Activated CD4-positive, alpha-beta memory T cell treated with anti-CD3 and anti-CD28 coated beads for 36 hours (primary cell): ENCODE data around the gene TPSB2. TPM values are rescaled to one million over a fixed set of nuclear protein-coding genes. Genes with fewer than 3 reads are reported as not detected.
"Not testable (repeated sequence)": the region's sequence is repeated elsewhere in the genome, so short reads cannot be mapped to it uniquely, and the experiment has no call there.

Experiments
- CTCF ChIA-PET: fragments of 350-600 bp; sonication (Branson Sonifier 250); formaldehyde crosslinking; loops from one replicate; lab custom pipeline; 2021; ENCODE audit warnings: antibody characterized with exemption, inconsistent platforms; lab: Charles Lee
- POLR2A ChIA-PET: fragments of 350-600 bp; sonication (Branson Sonifier 250); formaldehyde crosslinking; loops from one replicate; lab custom pipeline; 2021; ENCODE audit warnings: antibody characterized with exemption; lab: Charles Lee
- DNase-seq: peaks from one replicate; pipeline ENCODE4 v3.0.0-alpha.2; 2020
- H3K27ac Mint-ChIP-seq: one replicate; pipeline ENCODE4 v1.8.0; 2021; ENCODE audit warnings: mixed read lengths
- H3K27me3 Mint-ChIP-seq: one replicate; pipeline ENCODE4 v1.8.0; 2021; ENCODE audit warnings: mixed read lengths
- H3K36me3 Mint-ChIP-seq: one replicate; pipeline ENCODE4 v1.8.0; 2021; ENCODE audit warnings: mixed read lengths
- H3K4me1 Mint-ChIP-seq: one replicate; pipeline ENCODE4 v1.8.0; 2021; ENCODE audit warnings: low read depth, mixed read lengths
- H3K4me3 Mint-ChIP-seq: one replicate; pipeline ENCODE4 v1.8.0; 2021; ENCODE audit warnings: mild to moderate bottlenecking, mixed read lengths
- H3K9me3 Mint-ChIP-seq: one replicate; pipeline ENCODE4 v1.8.0; 2021; ENCODE audit warnings: mixed read lengths
- intact Hi-C: fragments of 100-400 bp; cut with micrococcal nuclease; formaldehyde crosslinking; loops from one replicate; pipeline ENCODE4 v1.15.1; 2023
- total RNA-seq, 2 experiments: library from RNA; stranded (reverse); gene quantifications; one replicate each; pipeline ENCODE4 v1.2.3, GENCODE V29; 2021

The TPSB2 gene
- total RNA-seq, 2 experiments from 2014 or later, result not detected

GRCh38 chr16:1271380-1271723 lies 41.4 kb upstream of the TPSB2 start:
- H3K27me3 Mint-ChIP-seq, result peaks cover 11% of the 10 kb centered on the region
- no peaks in the 10 kb centered on the region for H3K9me3 Mint-ChIP-seq
- H3K4me1 Mint-ChIP-seq, result no peaks in the 10 kb centered on the region
- DNase-seq, result no peak
- intact Hi-C loops, result no loop called here
- no peak overlapping the region for H3K27ac Mint-ChIP-seq
- no peak overlapping the region for H3K4me3 Mint-ChIP-seq
- H3K36me3 Mint-ChIP-seq, result no peaks in the 10 kb centered on the region
- ChIA-PET CTCF (no interaction called here), POLR2A (no interaction called here)

- H3K4me3 Mint-ChIP-seq, H3K36me3 Mint-ChIP-seq, H3K9me3 Mint-ChIP-seq, intact Hi-C loops, POLR2A ChIA-PET, H3K27ac Mint-ChIP-seq, H3K4me1 Mint-ChIP-seq, H3K27me3 Mint-ChIP-seq, CTCF ChIA-PET, DNase-seq: not testable (repeated sequence)
These were observed 39.4 kb upstream of the TPSB2 start for GRCh38 chr16:1269418-1269817.

DNA sequence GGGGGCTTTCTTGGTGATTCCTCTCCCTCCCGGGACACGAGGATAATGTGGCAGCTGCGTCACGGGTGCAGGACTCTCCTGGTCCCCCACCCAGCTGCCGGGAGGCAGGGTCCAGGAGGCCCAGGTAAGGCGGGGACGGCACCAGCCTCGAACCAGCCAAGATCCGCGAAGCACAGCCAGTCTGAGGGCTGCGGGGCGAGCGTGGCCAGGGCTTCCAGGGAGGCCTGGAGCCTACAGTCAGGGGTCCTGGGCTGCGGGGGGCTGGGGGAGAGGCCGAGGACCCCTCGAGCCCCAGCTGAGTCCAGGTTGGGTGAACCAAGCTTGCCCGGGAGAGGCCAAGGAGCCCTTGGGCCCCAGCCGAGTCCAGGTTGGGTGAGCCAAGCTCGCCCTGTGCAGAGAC lies 35.8 kb upstream of the TPSB2 start:
- H3K27ac Mint-ChIP-seq, result no peak overlapping the region
- H3K4me1 Mint-ChIP-seq, result no peaks in the 10 kb centered on the region
- DNase-seq, result no peak
- H3K36me3 Mint-ChIP-seq, result no peaks in the 10 kb centered on the region
- peaks cover 8% of the 10 kb centered on the region for H3K27me3 Mint-ChIP-seq
- peaks cover 9% of the 10 kb centered on the region for H3K9me3 Mint-ChIP-seq
- ChIA-PET POLR2A (no interaction called here), CTCF (no interaction called here)
- no peak overlapping the region for H3K4me3 Mint-ChIP-seq
- intact Hi-C loops, result no loop called here

DNA sequence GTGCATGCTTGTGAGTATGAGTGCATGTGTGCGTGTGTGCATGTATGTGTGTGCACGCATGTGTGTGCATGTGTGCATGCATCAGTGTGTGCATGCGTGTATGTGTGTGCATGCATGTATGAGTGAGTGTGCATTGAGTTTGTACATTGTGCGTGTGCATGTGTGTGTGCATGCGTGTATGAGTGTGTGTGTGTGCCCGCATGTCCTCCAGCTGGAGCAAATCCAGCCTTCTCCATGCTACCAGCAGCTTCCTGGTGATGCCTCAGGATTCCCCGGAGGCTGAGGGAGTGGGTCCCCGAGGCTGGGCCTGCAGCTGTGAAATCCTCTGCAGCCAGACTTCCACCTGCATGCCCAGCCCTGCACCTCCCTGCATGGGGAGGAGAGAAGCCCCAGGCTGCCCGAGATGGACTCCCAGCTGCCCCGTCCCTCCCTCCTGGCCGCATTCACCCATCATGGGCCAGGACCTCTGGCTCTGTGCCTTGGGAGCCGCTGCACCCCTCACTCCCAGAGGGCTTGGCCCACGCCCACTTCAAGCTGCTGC lies 35.2 kb upstream of the TPSB2 start:
- ChIA-PET POLR2A (no interaction called here), CTCF (no interaction called here)
- Mint-ChIP-seq H3K27ac (no peak overlapping the region), H3K9me3 (peaks cover 9% of the 10 kb centered on the region), H3K4me1 (no peaks in the 10 kb centered on the region), H3K27me3 (peaks cover 14% of the 10 kb centered on the region), H3K4me3 (no peak overlapping the region), H3K36me3 (no peaks in the 10 kb centered on the region)
- DNase-seq, result no peak
- intact Hi-C loops, result no loop called here

DNA sequence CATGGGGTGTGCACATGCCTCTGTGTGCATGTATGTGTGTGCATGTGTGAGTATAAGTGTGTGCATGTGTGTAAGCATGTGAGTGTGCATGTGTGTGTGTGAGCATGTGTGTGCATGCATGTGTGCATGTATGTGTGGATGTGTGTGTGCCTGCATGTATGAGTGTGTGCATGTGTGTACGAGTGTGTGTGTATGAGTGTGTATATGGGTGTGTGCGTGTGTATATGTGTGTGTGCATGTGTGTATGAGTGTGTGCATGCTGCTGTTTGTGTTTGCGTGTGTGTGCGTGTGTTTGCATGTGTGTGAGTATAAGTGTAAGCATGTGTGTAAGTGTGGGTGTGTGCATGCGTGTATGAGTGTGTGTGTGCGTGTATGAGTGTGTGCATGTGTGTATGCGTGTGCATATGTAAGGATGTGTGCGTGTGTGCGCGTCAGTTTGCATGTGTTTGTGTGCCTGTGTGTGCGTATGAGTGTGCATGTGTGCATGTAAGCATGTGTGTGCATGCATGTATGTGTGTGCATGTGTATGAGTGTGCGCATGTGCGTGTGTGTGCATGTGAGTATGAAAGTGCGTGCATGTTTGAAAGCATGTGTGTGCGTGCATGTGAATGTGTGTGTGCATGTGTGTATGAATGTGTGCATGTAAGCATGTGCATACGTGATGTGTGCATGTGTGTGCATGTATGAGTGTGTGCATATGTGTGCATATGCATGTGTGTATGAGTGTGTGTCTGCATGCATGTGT lies 34.5 kb upstream of the TPSB2 start:
- ChIA-PET CTCF (no interaction called here), POLR2A (no interaction called here)
- Mint-ChIP-seq H3K36me3 (no peaks in the 10 kb centered on the region), H3K9me3 (peaks cover 9% of the 10 kb centered on the region), H3K4me3 (no peak overlapping the region), H3K27ac (no peak overlapping the region), H3K27me3 (peaks cover 17% of the 10 kb centered on the region), H3K4me1 (no peaks in the 10 kb centered on the region)
- DNase-seq, result no peak
- intact Hi-C loops, result no loop called here

GRCh38 chr16:1263591-1264344 lies 33.8 kb upstream of the TPSB2 start:
- Mint-ChIP-seq H3K36me3 (no peaks in the 10 kb centered on the region), H3K9me3 (peaks cover 9% of the 10 kb centered on the region), H3K4me3 (no peak overlapping the region), H3K27ac (no peak overlapping the region), H3K4me1 (peaks cover 5% of the 10 kb centered on the region), H3K27me3 (peaks cover 21% of the 10 kb centered on the region)
- ChIA-PET POLR2A (no interaction called here), CTCF (no interaction called here)
- intact Hi-C loops, result no loop called here
- DNase-seq, result no peak

- H3K36me3 Mint-ChIP-seq, result no peaks in the 10 kb centered on the region
- H3K4me1 Mint-ChIP-seq, result peaks cover 5% of the 10 kb centered on the region
- ChIA-PET CTCF (no interaction called here), POLR2A (no interaction called here)
- intact Hi-C loops, result no loop called here
- H3K4me3 Mint-ChIP-seq, result no peak overlapping the region
- H3K9me3 Mint-ChIP-seq, result peaks cover 9% of the 10 kb centered on the region
- H3K27ac Mint-ChIP-seq, result no peak overlapping the region
- peaks cover 21% of the 10 kb centered on the region for H3K27me3 Mint-ChIP-seq
- no peak for DNase-seq
These were observed 32.9 kb upstream of the TPSB2 start for GRCh38 chr16:1262846-1263221.

DNA sequence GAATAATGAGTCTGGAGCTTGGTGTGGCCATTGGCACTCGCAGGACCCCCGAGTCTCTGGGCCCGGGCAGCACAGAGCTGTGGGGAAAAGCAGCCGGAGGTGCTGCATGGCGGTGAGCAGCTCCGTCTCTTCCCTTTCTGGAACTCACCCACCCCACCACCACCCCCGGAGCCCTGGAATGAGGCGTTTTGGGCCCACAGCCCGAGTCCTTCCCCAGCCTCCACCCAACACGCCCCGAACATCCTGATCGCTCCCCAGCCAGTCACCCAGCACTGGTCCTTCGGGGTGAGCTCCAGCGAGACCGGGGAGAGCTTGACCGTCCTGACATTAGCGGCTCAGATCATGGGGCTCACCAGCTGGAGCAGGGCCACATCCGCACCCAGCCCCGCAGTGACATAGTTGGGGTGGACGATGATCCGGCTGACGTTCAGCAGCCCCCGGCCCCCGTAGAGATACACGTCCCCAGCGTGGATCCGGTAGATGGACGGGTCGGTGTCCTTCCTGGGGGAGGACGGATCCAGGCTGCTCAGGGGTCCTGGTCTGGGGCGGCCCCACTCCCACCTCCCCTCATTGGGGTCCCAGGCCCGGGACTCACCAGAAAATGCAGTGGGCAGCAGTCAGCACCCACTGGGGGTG lies 32.3 kb upstream of the TPSB2 start:
- H3K4me1 Mint-ChIP-seq, result peaks cover 5% of the 10 kb centered on the region
- intact Hi-C loops, result no loop called here
- H3K27me3 Mint-ChIP-seq, result peaks cover 21% of the 10 kb centered on the region
- ChIA-PET POLR2A (no interaction called here), CTCF (no interaction called here)
- H3K4me3 Mint-ChIP-seq, result no peak overlapping the region
- H3K36me3 Mint-ChIP-seq, result no peaks in the 10 kb centered on the region
- H3K27ac Mint-ChIP-seq, result no peak overlapping the region
- H3K9me3 Mint-ChIP-seq, result peaks cover 9% of the 10 kb centered on the region
- DNase-seq, result no peak

DNA sequence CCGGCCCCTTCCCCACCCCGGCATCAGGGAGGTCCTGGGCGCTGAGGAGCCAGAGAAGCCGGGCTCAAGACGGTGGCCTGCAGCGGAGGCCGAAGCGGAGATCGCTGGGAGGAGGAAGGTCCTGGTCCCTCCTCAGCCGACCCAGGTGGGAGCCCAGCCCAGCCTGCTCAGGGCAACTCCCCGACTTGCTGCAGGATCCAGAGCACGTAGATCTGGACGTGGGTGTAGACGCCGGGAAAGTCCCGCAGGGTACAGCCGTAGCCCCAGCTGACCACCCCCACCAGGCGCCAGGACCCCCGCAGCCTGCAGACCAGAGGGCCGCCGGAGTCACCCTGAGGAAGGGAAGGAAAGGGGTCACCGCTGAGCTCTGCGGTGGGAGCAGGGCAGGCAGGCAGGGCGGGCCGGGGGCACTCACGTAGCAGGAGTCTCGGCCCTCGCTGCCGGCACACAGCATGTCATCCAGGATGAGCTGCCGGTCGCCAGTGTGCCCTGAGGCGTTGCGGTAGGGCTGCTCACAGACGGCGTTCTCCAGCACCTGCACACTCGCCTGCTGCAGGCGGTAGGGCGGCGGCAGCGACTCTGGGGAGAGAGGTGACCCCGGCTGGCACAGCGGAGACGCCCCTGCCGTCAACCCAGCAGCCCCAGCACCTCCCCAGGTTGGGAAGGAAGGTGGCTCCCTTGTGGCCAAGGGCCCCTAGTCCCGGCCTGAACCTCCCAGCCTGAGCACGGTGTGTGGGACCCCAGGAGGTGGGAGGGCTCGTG lies 31.3 kb upstream of the TPSB2 start:
- no peaks in the 10 kb centered on the region for H3K36me3 Mint-ChIP-seq
- peaks cover 9% of the 10 kb centered on the region for H3K9me3 Mint-ChIP-seq
- CTCF ChIA-PET, result no interaction called here
- H3K4me3 Mint-ChIP-seq, result no peak overlapping the region
- POLR2A ChIA-PET, result no interaction called here
- H3K27me3 Mint-ChIP-seq, result peaks cover 24% of the 10 kb centered on the region
- DNase-seq, result no peak
- H3K4me1 Mint-ChIP-seq, result peaks cover 5% of the 10 kb centered on the region
- intact Hi-C loops, result no loop called here
- no peak overlapping the region for H3K27ac Mint-ChIP-seq

GRCh38 chr16:1260101-1260680 lies 30.2 kb upstream of the TPSB2 start:
- intact Hi-C loops, result no loop called here
- no peaks in the 10 kb centered on the region for H3K36me3 Mint-ChIP-seq
- H3K4me3 Mint-ChIP-seq, result no peak overlapping the region
- peaks cover 24% of the 10 kb centered on the region for H3K27me3 Mint-ChIP-seq
- peaks cover 5% of the 10 kb centered on the region for H3K4me1 Mint-ChIP-seq
- H3K9me3 Mint-ChIP-seq, result peaks cover 9% of the 10 kb centered on the region
- no peak overlapping the region for H3K27ac Mint-ChIP-seq
- no peak for DNase-seq
- ChIA-PET POLR2A (no interaction called here), CTCF (no interaction called here)

DNA sequence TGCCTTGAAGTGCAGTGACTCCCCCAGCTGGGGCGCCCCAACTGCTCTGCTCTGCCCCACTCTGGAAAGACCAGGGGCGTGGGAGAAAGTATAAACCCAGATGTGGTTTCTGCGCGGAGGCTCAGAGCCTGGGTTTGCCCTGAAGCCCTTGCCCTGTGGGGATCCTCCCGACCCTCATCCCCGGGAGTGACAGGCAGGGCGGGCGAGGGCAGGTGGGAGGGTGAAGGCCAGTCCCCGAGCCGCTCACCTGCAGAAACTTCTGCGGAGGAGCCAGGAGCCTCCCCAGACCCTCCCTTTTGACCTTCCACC lies 29.7 kb upstream of the TPSB2 start:
- DNase-seq, result no peak
- Mint-ChIP-seq H3K9me3 (peaks cover 6% of the 10 kb centered on the region), H3K36me3 (no peaks in the 10 kb centered on the region), H3K27me3 (peaks cover 24% of the 10 kb centered on the region), H3K27ac (no peak overlapping the region), H3K4me3 (no peak overlapping the region), H3K4me1 (peaks cover 5% of the 10 kb centered on the region)
- CTCF ChIA-PET, result no interaction called here
- POLR2A ChIA-PET, result no interaction called here
- intact Hi-C loops, result no loop called here
